Hepatocyte (in vitro differentiated cells): ENCODE data around the gene CHD2. TPM values are rescaled to one million over a fixed set of nuclear protein-coding genes. Genes with fewer than 3 reads are reported as not detected.

Experiments used
- DNase-seq: peaks from one replicate; pipeline ENCODE4 v3.0.0-alpha.2; 2016; ENCODE audit warnings: low spot score
- H2AFZ ChIP-seq: fragments of 200-600 bp; sonication (generic); 2 replicates; pipeline ENCODE4 v1.6.0; 2016; ENCODE audit warnings: antibody characterized with exemption, mild to moderate bottlenecking
- H3K27ac ChIP-seq: fragments of 200-600 bp; sonication (generic); 2 replicates; pipeline ENCODE4 v1.5.1; 2016; ENCODE audit warnings: mild to moderate bottlenecking
- H3K27me3 ChIP-seq: fragments of 200-600 bp; sonication (generic); 2 replicates; pipeline ENCODE4 v1.6.1; 2016
- H3K36me3 ChIP-seq: fragments of 200-600 bp; sonication (generic); replicated peaks from 2 replicates; pipeline ENCODE4 v1.5.1; 2016; ENCODE audit warnings: low read depth; ENCODE audit not compliant: insufficient read depth
- H3K4me1 ChIP-seq: fragments of 200-600 bp; sonication (generic); 2 replicates; pipeline ENCODE4 v1.5.1; 2016; ENCODE audit warnings: mild to moderate bottlenecking, moderate library complexity; ENCODE audit not compliant: insufficient read depth
- H3K4me2 ChIP-seq: fragments of 200-600 bp; sonication (generic); 2 replicates; pipeline ENCODE4 v1.6.0; 2016
- H3K4me3 ChIP-seq: fragments of 200-600 bp; sonication (generic); 2 replicates; pipeline ENCODE4 v1.5.1; 2016; ENCODE audit warnings: mild to moderate bottlenecking
- H3K79me2 ChIP-seq: fragments of 200-600 bp; sonication (generic); 2 replicates; pipeline ENCODE4 v1.6.0; 2017; ENCODE audit warnings: mild to moderate bottlenecking
- H3K9me2 ChIP-seq: fragments of 200-600 bp; sonication (generic); replicated peaks from 2 replicates; pipeline ENCODE4 v1.6.0; 2017; ENCODE audit warnings: mild to moderate bottlenecking; ENCODE audit not compliant: insufficient read depth
- H3K9me3 ChIP-seq: fragments of 200-600 bp; sonication (generic); 2 replicates; pipeline ENCODE4 v1.5.1; 2016; ENCODE audit warnings: low read depth, mild to moderate bottlenecking
- H4K20me1 ChIP-seq: fragments of 200-600 bp; sonication (generic); 2 replicates; pipeline ENCODE4 v1.6.0; 2016; ENCODE audit warnings: mild to moderate bottlenecking; ENCODE audit not compliant: insufficient read depth, poor library complexity, severe bottlenecking
- CTCF ChIP-seq: fragments of 200-600 bp; sonication (generic); IDR thresholded peaks from 2 replicates; pipeline ENCODE4 v1.5.1; 2016; ENCODE audit warnings: antibody characterized with exemption, mild to moderate bottlenecking; ENCODE audit not compliant: poor library complexity
- EZH2 ChIP-seq: fragments of 200-600 bp; sonication (generic); IDR thresholded peaks from 2 replicates; pipeline ENCODE4 v1.6.1; 2016; ENCODE audit warnings: antibody characterized with exemption, mild to moderate bottlenecking, borderline replicate concordance
- EZH2phosphoT487 ChIP-seq: fragments of 200-600 bp; sonication (generic); IDR thresholded peaks from one replicate; pipeline ENCODE4 v1.6.1; 2018; ENCODE audit warnings: antibody characterized with exemption, mild to moderate bottlenecking, low read depth, moderate library complexity; ENCODE audit not compliant: unreplicated experiment, severe bottlenecking
- WGBS: methylation state at CpG from one replicate; pipeline ENCODE4 v1.1.6; 2016; ENCODE audit warnings: low lambda C conversion rate; ENCODE audit errors: missing lambda C conversion rate; 5-methylcytosine and 5-hydroxymethylcytosine counted together
- polyA plus RNA-seq: library from polyadenylated mRNA; unstranded; fragments of >200 nt; fragmentation: Nextera tagmentation; extraction: Ambion mirVana; gene quantifications from 2 replicates; pipeline ENCODE4 v1.2.1, GENCODE V29; 2016
- total RNA-seq: library from RNA; depleted of rRNA; stranded (reverse); fragments of >200 nt; gene quantifications from 2 replicates; pipeline ENCODE4 v1.2.3, GENCODE V29; 2014

The CHD2 gene
- total and polyA plus RNA-seq, 2 experiments from 2014 or later = 49.3 to 133 TPM

- Histone ChIP-seq H3K4me1 (peaks cover 15% of the 10 kb centered on the region), H3K4me3 (no peak overlapping the region), H4K20me1 (peaks cover 76% of the 10 kb centered on the region), H3K79me2 (peaks cover 98% of the 10 kb centered on the region), H3K27ac (no peak overlapping the region), H2AFZ (no peak overlapping the region), H3K36me3 (peaks cover 6% of the 10 kb centered on the region), H3K9me2 (no peaks in the 10 kb centered on the region), H3K9me3 (no peaks in the 10 kb centered on the region), H3K27me3 (no peaks in the 10 kb centered on the region), H3K4me2 (no peak overlapping the region)
- no peak for DNase-seq
- WGBS = 94% methylated on average over 5 of the region's 5 CpGs
- no peak for TF ChIP-seq CTCF
- no peak for TF ChIP-seq EZH2
- TF ChIP-seq EZH2phosphoT487 = no peak
Measured at GRCh38 chr15:92889390-92890107, 10.6 kb upstream of the CHD2 start.

GRCh38 chr15:92891533-92892200 is 8.5 kb upstream of the CHD2 start:
- H3K27me3 ChIP-seq = no peaks in the 10 kb centered on the region
- DNase-seq = no peak
- no peaks in the 10 kb centered on the region for H3K9me2 ChIP-seq
- H3K79me2 ChIP-seq = peaks cover 98% of the 10 kb centered on the region
- TF ChIP-seq CTCF (no peak), EZH2phosphoT487 (no peak), EZH2 (no peak)
- H3K9me3 ChIP-seq = no peaks in the 10 kb centered on the region
- H3K4me2 ChIP-seq = no peak overlapping the region
- no peak overlapping the region for H3K4me3 ChIP-seq
- peaks cover 71% of the 10 kb centered on the region for H4K20me1 ChIP-seq
- WGBS = 90% methylated on average over 3 of the region's 3 CpGs
- H2AFZ ChIP-seq = no peak overlapping the region
- peaks cover 6% of the 10 kb centered on the region for H3K36me3 ChIP-seq
- no peak overlapping the region for H3K27ac ChIP-seq
- H3K4me1 ChIP-seq = peaks cover 11% of the 10 kb centered on the region

- Histone ChIP-seq H3K4me2 (no peak overlapping the region), H2AFZ (no peak overlapping the region), H3K9me3 (no peaks in the 10 kb centered on the region), H3K4me1 (peaks cover 6% of the 10 kb centered on the region), H3K9me2 (no peaks in the 10 kb centered on the region), H3K36me3 (peaks cover 6% of the 10 kb centered on the region), H4K20me1 (peaks cover 66% of the 10 kb centered on the region), H3K4me3 (no peak overlapping the region), H3K79me2 (peaks cover 98% of the 10 kb centered on the region), H3K27me3 (no peaks in the 10 kb centered on the region), H3K27ac (no peak overlapping the region)
- no peak for DNase-seq
- WGBS = 94% methylated on average over 3 of the region's 3 CpGs
- TF ChIP-seq EZH2 (no peak), EZH2phosphoT487 (no peak), CTCF (no peak)
Measured at GRCh38 chr15:92892201-92892555, 7.9 kb upstream of the CHD2 start.
